MM.1S (cell line): ENCODE measurements around the gene PNLIP.

Experiments used
- DNase-seq: peaks from one replicate; pipeline ENCODE4 v3.0.0-alpha.2; 2015
- H2AFZ ChIP-seq: fragments of 300-600 bp; sonication (generic); 2 replicates; pipeline ENCODE4 v1.6.0; 2016; ENCODE audit warnings: antibody characterized with exemption, low read length
- H3F3A ChIP-seq: fragments of 300-600 bp; sonication (generic); 2 replicates; pipeline ENCODE4 v1.6.1; 2016; ENCODE audit warnings: mild to moderate bottlenecking, antibody characterized with exemption, low read length, moderate library complexity, mixed read lengths; ENCODE audit not compliant: insufficient read depth
- H3K27ac ChIP-seq: fragments of 300-600 bp; sonication (generic); 2 replicates; pipeline ENCODE4 v1.5.1; 2016; ENCODE audit warnings: mild to moderate bottlenecking, low read length
- H3K27me3 ChIP-seq: fragments of 300-600 bp; sonication (generic); replicated peaks from 2 replicates; pipeline ENCODE4 v1.6.0; 2016; ENCODE audit warnings: low read length; ENCODE audit not compliant: insufficient read depth
- H3K36me3 ChIP-seq: fragments of 300-600 bp; sonication (generic); replicated peaks from 2 replicates; pipeline ENCODE4 v1.6.1; 2016; ENCODE audit warnings: mild to moderate bottlenecking, low read length, mixed read lengths; ENCODE audit not compliant: insufficient read depth
- H3K4me1 ChIP-seq: fragments of 300-600 bp; sonication (generic); 2 replicates; pipeline ENCODE4 v1.6.1; 2016; ENCODE audit warnings: low read length, mixed read lengths
- H3K4me2 ChIP-seq: fragments of 300-600 bp; sonication (generic); 2 replicates; pipeline ENCODE4 v1.6.0; 2016; ENCODE audit warnings: low read depth, low read length
- H3K4me3 ChIP-seq: fragments of 300-600 bp; sonication (generic); 2 replicates; pipeline ENCODE4 v1.5.1; 2016; ENCODE audit warnings: low read length, mixed read lengths
- H3K79me2 ChIP-seq: fragments of 300-600 bp; sonication (generic); 2 replicates; pipeline ENCODE4 v1.6.1; 2016; ENCODE audit warnings: mixed run types, low read length, mixed read lengths
- H3K9ac ChIP-seq: fragments of 300-600 bp; sonication (generic); 2 replicates; pipeline ENCODE4 v1.6.1; 2016; ENCODE audit warnings: low read length, mixed read lengths
- H3K9me2 ChIP-seq: fragments of 300-600 bp; sonication (generic); replicated peaks from 2 replicates; pipeline ENCODE4 v1.6.1; 2016; ENCODE audit warnings: mild to moderate bottlenecking, low read length, mixed read lengths; ENCODE audit not compliant: insufficient read depth
- H3K9me3 ChIP-seq: fragments of 300-600 bp; sonication (generic); replicated peaks from 2 replicates; pipeline ENCODE4 v1.6.1; 2016; ENCODE audit warnings: mild to moderate bottlenecking, low read length, mixed read lengths; ENCODE audit not compliant: insufficient read depth
- H4K20me1 ChIP-seq: fragments of 300-600 bp; sonication (generic); 2 replicates; pipeline ENCODE4 v1.6.1; 2016; ENCODE audit warnings: mild to moderate bottlenecking, low read length, moderate library complexity, mixed read lengths; ENCODE audit not compliant: insufficient read depth
- EZH2 ChIP-seq: fragments of 300-600 bp; sonication (generic); optimal IDR thresholded peaks from 2 replicates; pipeline ENCODE3; 2017; ENCODE audit warnings: low read depth, mild to moderate bottlenecking, antibody characterized with exemption, low read length, mixed read lengths
- EZH2phosphoT487 ChIP-seq: fragments of 300-600 bp; sonication (generic); IDR thresholded peaks from 2 replicates; pipeline ENCODE4 v1.6.1; 2018; ENCODE audit warnings: antibody characterized with exemption, low read length
- TF ChIP-seq, protein P1 (sequence below): fragments of 300-600 bp; sonication (generic); IDR thresholded peaks from 2 replicates; pipeline ENCODE4 v1.5.1; 2016; ENCODE audit warnings: antibody characterized with exemption, low read length, mixed read lengths

Gene PNLIP

DNA sequence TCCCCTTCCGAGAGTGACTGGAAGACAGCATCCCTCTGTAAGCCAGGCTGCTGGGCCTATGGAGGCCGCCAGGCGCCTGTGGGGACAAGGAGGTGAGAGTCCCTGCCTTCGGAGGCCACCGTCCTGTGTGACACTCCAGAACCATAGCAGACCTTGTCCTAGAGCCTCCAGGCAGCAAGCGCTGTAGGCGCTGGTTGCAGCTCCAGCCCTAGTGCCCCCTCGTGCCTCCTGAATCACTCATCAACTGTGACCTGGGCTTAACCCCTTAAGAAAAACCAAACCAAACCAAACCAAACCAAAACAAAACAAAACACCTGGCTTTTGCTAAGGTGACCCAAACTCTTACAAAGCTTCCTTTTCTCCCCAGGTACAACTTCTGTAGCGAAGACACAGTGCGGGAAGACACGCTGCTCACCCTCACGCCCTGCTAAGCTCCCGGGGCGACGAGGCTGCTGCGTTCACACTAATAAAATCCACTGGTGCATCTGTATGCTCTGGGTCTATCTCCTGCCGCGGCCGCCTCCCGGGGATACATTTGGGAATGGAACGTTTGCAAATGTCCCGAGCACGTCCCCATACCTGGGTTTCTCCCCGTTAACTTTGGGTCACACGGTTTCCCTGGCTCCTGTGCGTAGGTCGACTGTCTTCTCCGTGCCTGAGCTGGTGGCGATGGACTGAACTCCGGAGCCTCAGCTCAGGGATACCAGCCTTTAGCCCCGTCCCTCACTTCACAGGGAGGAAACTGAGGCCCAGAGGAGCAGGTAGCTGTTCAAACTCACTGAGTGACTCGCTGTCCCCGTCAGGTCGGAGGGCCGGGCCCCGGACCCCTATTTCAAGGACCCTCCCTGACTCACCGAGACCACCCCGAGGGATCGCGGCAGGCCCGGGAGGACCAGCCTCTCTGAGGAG, 63.2 kb downstream of the PNLIP start:
- Histone ChIP-seq H3K4me2 (peak overlapping the region; percentile 12; the same call in 1 of the 2 replicates), H3K4me1 (no peaks in the 10 kb centered on the region), H2AFZ (peak overlapping the region; percentile 35; the same call in 1 of the 2 replicates), H3K9me2 (no peaks in the 10 kb centered on the region), H3K27me3 (no peaks in the 10 kb centered on the region), H3K36me3 (no peaks in the 10 kb centered on the region), H4K20me1 (no peaks in the 10 kb centered on the region), H3K4me3 (no peak overlapping the region), H3K27ac (no peak overlapping the region), H3F3A (no peaks in the 10 kb centered on the region), H3K9ac (no peak overlapping the region), H3K9me3 (no peaks in the 10 kb centered on the region), H3K79me2 (no peaks in the 10 kb centered on the region)
- no peak for DNase-seq
- TF ChIP-seq EZH2phosphoT487 (no peak), EZH2 (no peak)

DNA sequence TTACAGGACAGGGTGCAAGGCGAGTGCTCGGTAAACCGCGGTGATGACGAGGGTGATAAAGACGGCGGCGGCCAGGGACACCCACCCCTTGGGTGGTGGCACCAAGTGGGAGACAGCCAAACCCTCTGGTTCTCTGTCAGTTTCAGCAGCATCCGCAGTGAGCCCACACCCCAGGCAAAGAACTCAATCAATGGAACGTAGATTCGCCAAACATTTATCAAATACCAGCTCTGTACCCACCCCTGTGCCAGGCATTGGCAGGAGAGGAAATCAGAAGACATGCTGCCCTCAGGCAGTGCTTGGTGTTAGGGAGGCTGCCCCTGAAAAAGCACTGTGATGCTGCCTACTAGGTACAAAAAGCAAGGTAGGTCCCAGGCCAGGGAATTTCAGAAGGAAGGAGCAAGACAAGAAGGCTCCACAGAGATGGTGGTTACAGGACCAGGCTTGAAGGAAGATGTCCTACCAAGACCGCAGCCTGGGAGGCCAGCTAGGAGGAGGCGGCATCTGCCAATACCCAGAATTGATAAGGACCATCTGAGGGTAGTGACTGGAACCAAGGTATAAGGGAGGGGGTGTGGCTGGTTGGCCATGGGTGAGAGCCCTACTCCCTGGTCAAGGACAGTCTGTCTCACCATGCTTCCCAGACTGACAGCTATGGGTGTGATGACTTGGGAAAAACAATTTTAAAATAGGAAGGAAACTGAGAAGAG, 64.9 kb downstream of the PNLIP start:
- Histone ChIP-seq H3K36me3 (no peaks in the 10 kb centered on the region), H3F3A (no peaks in the 10 kb centered on the region), H3K4me3 (no peak overlapping the region), H3K9ac (no peak overlapping the region), H2AFZ (no peak overlapping the region), H3K9me2 (no peaks in the 10 kb centered on the region), H3K4me1 (no peaks in the 10 kb centered on the region), H3K9me3 (no peaks in the 10 kb centered on the region), H3K79me2 (no peaks in the 10 kb centered on the region), H4K20me1 (no peaks in the 10 kb centered on the region), H3K27ac (no peak overlapping the region), H3K27me3 (no peaks in the 10 kb centered on the region), H3K4me2 (no peak overlapping the region)
- no peak for DNase-seq
- TF ChIP-seq, protein P1, sequence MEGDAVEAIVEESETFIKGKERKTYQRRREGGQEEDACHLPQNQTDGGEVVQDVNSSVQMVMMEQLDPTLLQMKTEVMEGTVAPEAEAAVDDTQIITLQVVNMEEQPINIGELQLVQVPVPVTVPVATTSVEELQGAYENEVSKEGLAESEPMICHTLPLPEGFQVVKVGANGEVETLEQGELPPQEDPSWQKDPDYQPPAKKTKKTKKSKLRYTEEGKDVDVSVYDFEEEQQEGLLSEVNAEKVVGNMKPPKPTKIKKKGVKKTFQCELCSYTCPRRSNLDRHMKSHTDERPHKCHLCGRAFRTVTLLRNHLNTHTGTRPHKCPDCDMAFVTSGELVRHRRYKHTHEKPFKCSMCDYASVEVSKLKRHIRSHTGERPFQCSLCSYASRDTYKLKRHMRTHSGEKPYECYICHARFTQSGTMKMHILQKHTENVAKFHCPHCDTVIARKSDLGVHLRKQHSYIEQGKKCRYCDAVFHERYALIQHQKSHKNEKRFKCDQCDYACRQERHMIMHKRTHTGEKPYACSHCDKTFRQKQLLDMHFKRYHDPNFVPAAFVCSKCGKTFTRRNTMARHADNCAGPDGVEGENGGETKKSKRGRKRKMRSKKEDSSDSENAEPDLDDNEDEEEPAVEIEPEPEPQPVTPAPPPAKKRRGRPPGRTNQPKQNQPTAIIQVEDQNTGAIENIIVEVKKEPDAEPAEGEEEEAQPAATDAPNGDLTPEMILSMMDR, result no peak
- no peak for TF ChIP-seq EZH2phosphoT487

DNA sequence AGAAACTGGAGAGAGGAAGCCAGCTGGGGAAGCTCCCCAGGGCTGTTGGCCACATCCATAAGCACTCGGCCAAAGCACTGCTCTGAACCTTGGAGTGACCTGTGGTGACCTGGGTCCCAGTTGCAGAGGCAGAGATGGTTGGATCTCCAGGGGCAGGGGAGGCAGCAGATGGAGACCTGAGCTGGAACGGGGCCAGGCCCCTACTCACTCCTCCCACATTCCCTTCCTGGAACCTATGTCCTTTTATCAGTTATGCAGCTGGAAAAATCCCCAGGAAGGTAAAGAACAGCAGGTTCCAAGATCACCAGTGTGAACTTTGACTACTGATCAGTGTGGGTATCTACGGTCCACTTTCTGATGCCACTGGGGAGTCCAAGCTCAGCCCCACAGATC, 65.4 kb downstream of the PNLIP start:
- no peaks in the 10 kb centered on the region for H3K27me3 ChIP-seq
- TF ChIP-seq, protein P1, result no peak
- TF ChIP-seq EZH2 (no peak), EZH2phosphoT487 (no peak)
- H3K9me2 ChIP-seq, result no peaks in the 10 kb centered on the region
- H3K4me1 ChIP-seq, result no peaks in the 10 kb centered on the region
- no peaks in the 10 kb centered on the region for H4K20me1 ChIP-seq
- H2AFZ ChIP-seq, result no peak overlapping the region
- no peak overlapping the region for H3K4me3 ChIP-seq
- H3K36me3 ChIP-seq, result no peaks in the 10 kb centered on the region
- H3K4me2 ChIP-seq, result no peak overlapping the region
- no peaks in the 10 kb centered on the region for H3K79me2 ChIP-seq
- no peak overlapping the region for H3K27ac ChIP-seq
- no peaks in the 10 kb centered on the region for H3F3A ChIP-seq
- no peaks in the 10 kb centered on the region for H3K9me3 ChIP-seq
- DNase-seq, result no peak
- no peak overlapping the region for H3K9ac ChIP-seq
